Stimulated activated CD4-positive, alpha-beta T cell treated with anti-CD3 and anti-CD28 coated beads, TNF-alpha, amount 100 ng/mL, for 4 hours (primary cell): ENCODE measurements around the gene AIFM3.
"Not testable (repeated sequence)": the region's sequence is repeated elsewhere in the genome, so short reads cannot be mapped to it uniquely, and the experiment has no call there.

ENCODE experiments used
- DNase-seq, 3 experiments: peaks; one replicate each; pipeline ENCODE4 v3.0.0-alpha.2; 2020; ENCODE audit warnings: low read depth in 3 of 3

Gene AIFM3

GRCh38 chr22:20966883-20967696 is at the start of gene AIFM3:
Gene AIFM3, plus strand, starts transcription at chr22:20967255. Its CDS starts 690 bp downstream, at chr22:20967945.
- DNase-seq, result no peak

- no peak for DNase-seq
Measured at GRCh38 chr22:20918663-20919218, 48.3 kb upstream of the AIFM3 start.

GRCh38 chr22:20919718-20920117 is 47.3 kb upstream of the AIFM3 start:
- DNase-seq, result no peak

GRCh38 chr22:20920881-20921203 is 46.2 kb upstream of the AIFM3 start:
- DNase-seq, result no peak

- DNase-seq, result no peak
Measured at GRCh38 chr22:20922141-20922751, 44.8 kb upstream of the AIFM3 start.

- DNase-seq, result no peak
Measured at GRCh38 chr22:20926243-20926642, 40.8 kb upstream of the AIFM3 start.

- no peak for DNase-seq
Measured at GRCh38 chr22:20927940-20928572, 39.0 kb upstream of the AIFM3 start.

- no peak for DNase-seq
Measured at GRCh38 chr22:20928573-20928967, 38.5 kb upstream of the AIFM3 start.

- no peak for DNase-seq
Measured at GRCh38 chr22:20930004-20930403, 37.1 kb upstream of the AIFM3 start.

GRCh38 chr22:20930435-20930834 is 36.6 kb upstream of the AIFM3 start:
- DNase-seq, result not testable (repeated sequence)

- no peak for DNase-seq
Measured at GRCh38 chr22:20931126-20931654, 35.9 kb upstream of the AIFM3 start.

- DNase-seq, result no peak
Measured at GRCh38 chr22:20933910-20934309, 33.1 kb upstream of the AIFM3 start.

- DNase-seq, result not testable (repeated sequence)
Measured at GRCh38 chr22:20935049-20935448, 32.0 kb upstream of the AIFM3 start.

- not testable (repeated sequence) for DNase-seq
Measured at GRCh38 chr22:20935780-20936539, 31.1 kb upstream of the AIFM3 start.

GRCh38 chr22:20937031-20937793 is 29.8 kb upstream of the AIFM3 start:
- no peak for DNase-seq

GRCh38 chr22:20937794-20938671 is 29.0 kb upstream of the AIFM3 start:
- DNase-seq, result no peak

- not testable (repeated sequence) for DNase-seq
Measured at GRCh38 chr22:20939457-20940185, 27.4 kb upstream of the AIFM3 start.

- no peak for DNase-seq
Measured at GRCh38 chr22:20940186-20940651, 26.8 kb upstream of the AIFM3 start.

GRCh38 chr22:20940904-20941385 is 26.1 kb upstream of the AIFM3 start:
- DNase-seq, result no peak
